Fibroblast of mammary gland (primary cell): ENCODE data around the gene SGSM1.

Experiments used
- DNase-seq: peaks from one replicate; pipeline ENCODE4 v3.0.0-alpha.2; 2010; ENCODE audit warnings: low read depth
- H3K4me3 ChIP-seq: 2 replicates; pipeline ENCODE4 v1.5.1; 2011; ENCODE audit warnings: low read depth, mild to moderate bottlenecking, low read length, moderate library complexity; ENCODE audit not compliant: control insufficient read depth
- TF ChIP-seq, protein P1 (sequence below): conservative IDR thresholded peaks from 2 replicates; pipeline ENCODE4 v1.5.1; 2011; ENCODE audit warnings: low read depth, low read length, inconsistent platforms; ENCODE audit not compliant: control insufficient read depth, insufficient read depth

The SGSM1 gene

GRCh38 chr22:24962835-24963234, 156.8 kb downstream of the SGSM1 start:
- no peak for DNase-seq
- H3K4me3 ChIP-seq: no peak overlapping the region
- TF ChIP-seq, protein P1, sequence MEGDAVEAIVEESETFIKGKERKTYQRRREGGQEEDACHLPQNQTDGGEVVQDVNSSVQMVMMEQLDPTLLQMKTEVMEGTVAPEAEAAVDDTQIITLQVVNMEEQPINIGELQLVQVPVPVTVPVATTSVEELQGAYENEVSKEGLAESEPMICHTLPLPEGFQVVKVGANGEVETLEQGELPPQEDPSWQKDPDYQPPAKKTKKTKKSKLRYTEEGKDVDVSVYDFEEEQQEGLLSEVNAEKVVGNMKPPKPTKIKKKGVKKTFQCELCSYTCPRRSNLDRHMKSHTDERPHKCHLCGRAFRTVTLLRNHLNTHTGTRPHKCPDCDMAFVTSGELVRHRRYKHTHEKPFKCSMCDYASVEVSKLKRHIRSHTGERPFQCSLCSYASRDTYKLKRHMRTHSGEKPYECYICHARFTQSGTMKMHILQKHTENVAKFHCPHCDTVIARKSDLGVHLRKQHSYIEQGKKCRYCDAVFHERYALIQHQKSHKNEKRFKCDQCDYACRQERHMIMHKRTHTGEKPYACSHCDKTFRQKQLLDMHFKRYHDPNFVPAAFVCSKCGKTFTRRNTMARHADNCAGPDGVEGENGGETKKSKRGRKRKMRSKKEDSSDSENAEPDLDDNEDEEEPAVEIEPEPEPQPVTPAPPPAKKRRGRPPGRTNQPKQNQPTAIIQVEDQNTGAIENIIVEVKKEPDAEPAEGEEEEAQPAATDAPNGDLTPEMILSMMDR: no peak

GRCh38 chr22:24964441-24964840, 158.4 kb downstream of the SGSM1 start:
- H3K4me3 ChIP-seq: no peak overlapping the region
- TF ChIP-seq, protein P1: no peak
- no peak for DNase-seq

DNA sequence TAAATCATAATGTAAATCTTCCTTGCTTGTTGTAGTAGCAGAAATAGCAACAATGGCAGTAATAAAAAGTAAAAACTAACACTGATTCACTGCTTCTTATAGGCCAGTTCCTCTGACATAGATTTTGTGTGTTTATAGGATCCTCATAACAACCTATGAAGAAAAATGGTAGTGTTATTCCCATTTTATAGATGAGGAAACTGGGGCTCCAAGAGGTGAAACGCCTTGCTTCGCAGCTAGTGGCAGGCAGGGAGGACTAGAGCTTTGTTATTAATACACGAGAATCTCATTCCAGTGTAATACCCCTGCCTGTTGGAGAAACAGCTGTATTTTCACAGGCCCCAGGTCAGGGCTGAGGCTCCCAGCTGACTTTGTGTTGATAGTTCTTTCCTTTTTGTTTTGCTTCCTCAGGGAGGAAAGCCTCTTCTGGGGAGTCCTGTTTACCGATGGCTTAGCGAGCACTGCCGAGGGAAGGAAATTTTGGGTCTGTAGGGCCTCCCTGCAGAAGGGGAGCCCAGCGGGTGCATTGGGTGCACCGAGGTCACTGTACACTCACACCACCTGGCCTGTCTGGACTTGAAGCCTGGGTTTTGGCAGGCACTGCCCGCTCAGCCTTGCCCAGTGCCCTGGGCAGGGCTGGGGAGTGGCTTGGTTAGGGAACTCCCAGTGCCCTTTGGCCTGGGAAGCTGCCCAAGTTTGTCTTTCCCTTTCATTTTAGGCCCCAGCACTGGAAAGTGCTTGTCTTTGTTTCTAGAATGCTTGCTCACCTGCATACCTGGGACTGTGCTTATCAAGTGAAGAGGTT, 160.0 kb downstream of the SGSM1 start:
- no peak for DNase-seq
- no peak overlapping the region for H3K4me3 ChIP-seq
- TF ChIP-seq, protein P1: no peak

DNA sequence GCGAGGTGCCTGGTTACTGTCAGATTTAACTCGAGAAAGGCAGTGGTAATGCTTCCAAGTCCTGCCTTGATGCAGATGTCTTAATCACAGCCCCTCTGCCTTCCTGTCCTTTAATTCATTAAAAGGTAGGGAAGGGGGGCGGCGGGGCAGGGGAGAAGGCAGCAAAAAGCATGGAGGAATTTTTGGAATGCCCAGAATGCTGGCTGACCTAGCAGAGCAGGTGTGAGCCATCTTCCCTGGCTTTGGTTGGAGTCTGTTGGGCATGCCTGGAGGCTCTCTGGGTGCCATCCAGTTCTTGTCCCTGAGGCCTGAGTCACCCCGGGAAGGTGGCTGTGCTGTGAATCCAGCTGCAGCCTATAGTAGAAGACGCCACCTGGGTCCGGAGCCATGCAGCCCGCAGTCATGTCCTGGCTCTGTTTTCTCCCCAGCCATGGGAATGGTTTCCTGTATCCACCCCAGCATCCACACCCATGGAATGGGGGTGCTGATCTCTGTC, 162.1 kb downstream of the SGSM1 start:
- no peak for DNase-seq
- TF ChIP-seq, protein P1: no peak

GRCh38 chr22:24969560-24970301, 163.7 kb downstream of the SGSM1 start:
- TF ChIP-seq, protein P1: no peak
- H3K4me3 ChIP-seq: no peak overlapping the region
- no peak for DNase-seq

More for the DNA sequence above, 162.1 kb downstream of the SGSM1 start:
- no peak overlapping the region for H3K4me3 ChIP-seq

GRCh38 chr22:24972369-24972768, 166.4 kb downstream of the SGSM1 start:
- TF ChIP-seq, protein P1: no peak
- DNase-seq: no peak
- H3K4me3 ChIP-seq: no peak overlapping the region
